ENCODE data around the gene TWIST2. TPM values are rescaled to one million over a fixed set of nuclear protein-coding genes. Genes with fewer than 3 reads are reported as not detected.
A peak's percentile ranks its signal among the peaks of the same experiment; 100 is the strongest.

Gene TWIST2
- polyA plus RNA-seq, 1 donor from 2014 or later = not detected

- Mint-ChIP-seq H3K9me3 (no peaks in the 10 kb centered on the region), H3K4me1 (peaks cover 0 to 2% (median 0%) of the 10 kb centered on the region in 3 donors), H3K27ac (peak overlapping the region in 1 of 3 donors; percentile 62), H3K36me3 (peaks cover 3% of the 10 kb centered on the region), H3K4me3 (no peak overlapping the region), H3K27me3 (peaks cover 2% of the 10 kb centered on the region)
Observed at GRCh38 chr2:238913931-238914647, 66.2 kb downstream of the TWIST2 start.

DNA sequence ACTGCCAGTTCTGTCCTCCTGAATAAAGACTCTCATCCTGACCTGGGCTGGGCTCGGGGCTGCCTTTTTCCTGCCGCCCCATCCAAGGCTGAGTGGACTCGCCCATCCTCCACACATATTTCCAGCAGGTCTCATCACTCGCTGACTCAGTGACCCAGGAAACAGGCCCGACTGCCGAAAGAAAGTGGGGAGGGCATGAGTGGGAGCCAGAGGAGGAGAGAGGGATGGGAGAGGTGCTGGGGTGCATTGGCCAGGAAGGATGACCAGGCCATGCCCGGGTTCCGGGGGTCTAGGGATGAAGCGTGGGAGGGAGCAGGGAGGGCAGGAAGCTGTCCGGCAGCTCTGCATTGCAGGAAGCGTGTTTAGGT is 66.7 kb downstream of the TWIST2 start:
- H3K4me3 Mint-ChIP-seq = no peak overlapping the region
- H3K27ac Mint-ChIP-seq = peak overlapping the region in 1 of 3 donors; percentile 62
- peaks cover 2% of the 10 kb centered on the region for H3K27me3 Mint-ChIP-seq
- no peaks in the 10 kb centered on the region for H3K9me3 Mint-ChIP-seq
- peaks cover 3% of the 10 kb centered on the region for H3K36me3 Mint-ChIP-seq
- H3K4me1 Mint-ChIP-seq = peaks cover 0 to 2% (median 0%) of the 10 kb centered on the region in 3 donors

DNA sequence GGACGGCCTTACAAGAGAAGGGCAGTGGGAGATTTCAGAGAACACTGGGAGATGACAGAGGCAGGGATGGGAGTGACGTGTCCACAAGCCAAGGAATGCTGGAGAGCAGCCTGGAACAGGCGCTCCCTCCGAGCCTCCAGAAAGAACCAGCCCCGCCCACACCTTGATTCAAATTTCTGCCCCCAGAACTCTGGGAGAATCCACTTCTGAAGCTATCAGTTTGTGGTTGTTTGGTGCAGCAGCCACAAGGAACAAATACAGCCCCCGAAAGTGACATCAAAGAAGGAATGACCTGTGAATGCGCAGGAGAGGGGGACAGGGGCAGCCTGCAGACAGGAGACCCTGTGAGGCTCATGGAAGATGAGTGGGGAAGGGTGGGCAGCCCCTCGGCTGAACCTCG is 67.3 kb downstream of the TWIST2 start:
- H3K27me3 Mint-ChIP-seq = peaks cover 2% of the 10 kb centered on the region
- no peaks in the 10 kb centered on the region for H3K9me3 Mint-ChIP-seq
- no peak overlapping the region for H3K27ac Mint-ChIP-seq
- H3K4me1 Mint-ChIP-seq = peaks cover 0 to 2% (median 0%) of the 10 kb centered on the region in 3 donors
- H3K4me3 Mint-ChIP-seq = no peak overlapping the region
- peaks cover 3% of the 10 kb centered on the region for H3K36me3 Mint-ChIP-seq

DNA sequence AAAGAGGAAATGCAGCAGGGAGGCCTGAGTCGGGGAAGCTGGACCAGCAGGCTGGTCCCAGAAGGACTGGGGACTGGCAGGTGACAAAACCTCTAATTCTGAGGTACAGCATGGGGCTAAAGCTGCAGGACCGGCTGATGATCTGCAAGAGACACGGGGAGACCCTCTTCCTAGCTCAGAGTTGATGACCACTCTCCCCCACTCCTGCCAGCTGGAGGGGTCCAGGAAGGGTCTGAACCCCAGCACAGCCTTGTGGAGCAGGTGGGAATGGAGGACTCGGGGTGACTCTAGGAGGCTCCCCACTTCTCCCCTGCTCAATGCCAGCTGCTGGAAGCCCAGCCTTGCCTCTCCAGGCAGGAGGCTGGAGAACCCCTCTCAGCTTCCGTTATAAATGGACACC is 67.7 kb downstream of the TWIST2 start:
- Mint-ChIP-seq H3K27ac (no peak overlapping the region), H3K27me3 (peaks cover 2% of the 10 kb centered on the region), H3K4me1 (peaks cover 0 to 2% (median 0%) of the 10 kb centered on the region in 3 donors), H3K36me3 (peaks cover 3% of the 10 kb centered on the region), H3K9me3 (no peaks in the 10 kb centered on the region), H3K4me3 (no peak overlapping the region)

- Mint-ChIP-seq H3K27me3 (peaks cover 5% of the 10 kb centered on the region), H3K4me1 (peaks cover 0 to 2% (median 0%) of the 10 kb centered on the region in 3 donors), H3K36me3 (peaks cover 3% of the 10 kb centered on the region), H3K4me3 (peak overlapping the region in 1 of 4 donors; percentile 87), H3K9me3 (no peaks in the 10 kb centered on the region), H3K27ac (peak overlapping the region in 1 of 3 donors; percentile 13)
Observed at GRCh38 chr2:238916176-238916874, 68.4 kb downstream of the TWIST2 start.

- no peaks in the 10 kb centered on the region for H3K9me3 Mint-ChIP-seq
- H3K27ac Mint-ChIP-seq = no peak overlapping the region
- peaks cover 5% of the 10 kb centered on the region for H3K27me3 Mint-ChIP-seq
- H3K4me3 Mint-ChIP-seq = no peak overlapping the region
- H3K4me1 Mint-ChIP-seq = no peaks in the 10 kb centered on the region
- peaks cover 3% of the 10 kb centered on the region for H3K36me3 Mint-ChIP-seq
Observed at GRCh38 chr2:238916875-238917590, 69.1 kb downstream of the TWIST2 start.

DNA sequence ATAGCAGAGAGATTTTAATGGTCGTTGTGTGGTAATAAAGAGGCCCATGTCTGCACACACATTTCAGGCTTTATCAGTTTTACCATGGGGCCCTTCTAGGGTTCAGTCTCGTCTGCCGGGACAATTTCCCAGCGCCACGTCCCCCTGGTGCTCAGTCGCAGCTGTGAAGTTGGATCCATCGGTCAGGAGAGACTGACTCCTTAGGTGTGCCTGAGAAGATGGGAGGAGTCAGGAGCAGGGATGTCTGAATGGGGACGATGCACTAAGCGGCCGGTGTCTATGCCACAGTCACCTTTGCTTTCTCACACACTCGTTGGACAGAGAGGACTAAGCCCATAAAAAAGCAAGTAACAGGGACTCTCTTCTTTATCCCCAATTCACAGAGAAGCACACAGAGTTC is 71.4 kb downstream of the TWIST2 start:
- H3K27me3 Mint-ChIP-seq = peaks cover 9% of the 10 kb centered on the region
- H3K4me3 Mint-ChIP-seq = no peak overlapping the region
- H3K9me3 Mint-ChIP-seq = no peaks in the 10 kb centered on the region
- H3K36me3 Mint-ChIP-seq = peaks cover 3% of the 10 kb centered on the region
- no peaks in the 10 kb centered on the region for H3K4me1 Mint-ChIP-seq
- no peak overlapping the region for H3K27ac Mint-ChIP-seq

DNA sequence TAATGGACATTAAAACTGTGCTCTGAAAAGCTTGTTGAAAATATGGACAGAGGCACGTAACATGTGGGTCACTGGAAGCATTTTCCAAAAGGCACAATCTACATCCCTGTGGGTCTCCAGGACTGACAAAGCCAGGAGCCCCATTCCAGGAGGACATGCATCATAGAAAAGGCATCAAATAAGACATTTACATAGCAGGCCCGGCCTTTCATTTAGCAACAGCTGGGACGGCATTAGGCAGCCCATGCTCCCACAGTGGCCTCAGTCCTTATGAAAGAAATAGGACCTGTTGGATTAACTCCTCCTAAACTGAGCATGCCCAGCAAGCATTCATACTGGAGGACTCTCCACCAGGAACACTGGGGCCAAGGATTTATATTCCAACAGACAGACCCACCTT is 72.2 kb downstream of the TWIST2 start:
- Mint-ChIP-seq H3K9me3 (no peaks in the 10 kb centered on the region), H3K36me3 (peaks cover 3% of the 10 kb centered on the region)

GRCh38 chr2:238920601-238921001 is 72.7 kb downstream of the TWIST2 start:
- H3K4me3 Mint-ChIP-seq = peak overlapping the region in 1 of 4 donors; percentile 62
- no peaks in the 10 kb centered on the region for H3K9me3 Mint-ChIP-seq
- H3K4me1 Mint-ChIP-seq = no peaks in the 10 kb centered on the region

More for the DNA sequence above, 72.2 kb downstream of the TWIST2 start:
- Mint-ChIP-seq H3K4me1 (no peaks in the 10 kb centered on the region), H3K4me3 (no peak overlapping the region), H3K27me3 (peaks cover 9% of the 10 kb centered on the region), H3K27ac (no peak overlapping the region)

DNA sequence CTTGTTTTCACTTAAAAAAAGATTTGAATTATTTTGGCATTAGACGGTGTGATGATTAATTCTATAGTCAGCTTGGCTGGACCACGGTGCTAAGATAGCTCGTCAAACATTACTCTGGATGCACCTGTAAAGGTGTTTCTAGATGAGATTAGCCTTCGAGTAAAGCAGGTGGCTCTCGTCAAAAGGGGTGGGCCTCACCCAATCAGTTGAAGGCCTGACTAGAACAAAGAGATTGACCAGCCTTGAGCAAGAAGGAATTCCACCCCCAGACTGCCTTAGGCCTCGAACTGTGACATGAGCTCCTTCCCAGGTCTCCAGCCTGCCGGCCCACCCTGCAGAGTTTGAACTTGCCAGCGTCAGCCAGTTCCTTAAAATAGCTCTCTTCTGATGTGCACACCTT is 73.4 kb downstream of the TWIST2 start:
- Mint-ChIP-seq H3K27me3 (peaks cover 7% of the 10 kb centered on the region), H3K4me3 (no peak overlapping the region), H3K27ac (no peak overlapping the region), H3K9me3 (no peaks in the 10 kb centered on the region), H3K4me1 (no peaks in the 10 kb centered on the region), H3K36me3 (no peaks in the 10 kb centered on the region)

More at GRCh38 chr2:238920601-238921001, 72.7 kb downstream of the TWIST2 start:
- no peak overlapping the region for H3K27ac Mint-ChIP-seq
- peaks cover 3% of the 10 kb centered on the region for H3K36me3 Mint-ChIP-seq
- H3K27me3 Mint-ChIP-seq = peaks cover 7% of the 10 kb centered on the region

- Mint-ChIP-seq H3K4me1 (no peaks in the 10 kb centered on the region), H3K27me3 (peaks cover 7% of the 10 kb centered on the region), H3K27ac (no peak overlapping the region), H3K36me3 (no peaks in the 10 kb centered on the region), H3K4me3 (no peak overlapping the region), H3K9me3 (no peaks in the 10 kb centered on the region)
Observed at GRCh38 chr2:238921681-238922319, 73.9 kb downstream of the TWIST2 start.

GRCh38 chr2:238922435-238922834 is 74.5 kb downstream of the TWIST2 start:
- H3K4me3 Mint-ChIP-seq = no peak overlapping the region
- H3K27ac Mint-ChIP-seq = peak overlapping the region in 1 of 3 donors; percentile 52
- peaks cover 8% of the 10 kb centered on the region for H3K27me3 Mint-ChIP-seq
- H3K36me3 Mint-ChIP-seq = no peaks in the 10 kb centered on the region
- no peaks in the 10 kb centered on the region for H3K4me1 Mint-ChIP-seq
- no peaks in the 10 kb centered on the region for H3K9me3 Mint-ChIP-seq

DNA sequence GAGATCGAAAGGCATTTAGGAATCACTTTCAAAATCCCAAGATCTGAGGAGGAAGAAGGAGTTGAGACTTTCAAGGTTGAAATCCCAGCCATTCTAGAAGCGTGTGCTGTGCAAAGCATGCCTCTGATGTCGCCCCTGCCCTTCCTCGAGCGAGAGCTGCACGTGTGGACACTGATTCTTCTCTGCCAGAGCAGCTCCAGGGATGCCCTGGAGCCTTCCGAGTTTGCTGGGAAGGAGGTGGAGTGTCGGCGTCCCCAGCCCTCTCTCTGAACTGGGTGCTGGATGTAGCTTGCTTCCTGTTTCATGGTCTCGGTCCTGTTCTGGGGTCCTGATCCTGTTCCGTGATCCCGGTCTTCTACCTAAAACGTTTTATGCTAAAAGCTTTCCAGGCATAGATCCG is 76.1 kb downstream of the TWIST2 start:
- Mint-ChIP-seq H3K27me3 (peaks cover 8% of the 10 kb centered on the region), H3K4me3 (no peak overlapping the region), H3K27ac (no peak overlapping the region)

DNA sequence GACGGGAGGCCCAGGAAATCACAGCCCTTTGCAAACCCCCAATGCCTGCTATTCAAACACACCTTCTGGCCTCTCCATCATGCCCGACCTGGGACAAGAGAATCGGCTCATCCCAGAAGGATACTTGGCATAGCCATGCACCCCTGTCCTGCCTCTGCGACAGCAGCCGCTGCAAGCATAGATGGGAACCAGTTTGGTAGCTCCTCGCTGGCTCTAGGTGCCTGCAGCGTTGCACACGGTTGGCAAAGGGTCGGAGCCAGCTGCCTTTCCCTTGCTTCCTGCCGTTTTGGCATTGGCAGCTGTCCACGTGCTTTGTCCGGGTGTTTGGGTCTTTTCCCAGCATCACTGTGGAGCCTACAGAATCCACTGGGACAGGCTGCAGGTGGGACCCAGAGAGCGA is 76.9 kb downstream of the TWIST2 start:
- Mint-ChIP-seq H3K4me3 (no peak overlapping the region), H3K27me3 (peaks cover 13% of the 10 kb centered on the region), H3K4me1 (no peaks in the 10 kb centered on the region), H3K27ac (no peak overlapping the region), H3K36me3 (no peaks in the 10 kb centered on the region), H3K9me3 (no peaks in the 10 kb centered on the region)

More for the DNA sequence above, 76.1 kb downstream of the TWIST2 start:
- no peaks in the 10 kb centered on the region for H3K36me3 Mint-ChIP-seq
- H3K9me3 Mint-ChIP-seq = no peaks in the 10 kb centered on the region
- no peaks in the 10 kb centered on the region for H3K4me1 Mint-ChIP-seq

DNA sequence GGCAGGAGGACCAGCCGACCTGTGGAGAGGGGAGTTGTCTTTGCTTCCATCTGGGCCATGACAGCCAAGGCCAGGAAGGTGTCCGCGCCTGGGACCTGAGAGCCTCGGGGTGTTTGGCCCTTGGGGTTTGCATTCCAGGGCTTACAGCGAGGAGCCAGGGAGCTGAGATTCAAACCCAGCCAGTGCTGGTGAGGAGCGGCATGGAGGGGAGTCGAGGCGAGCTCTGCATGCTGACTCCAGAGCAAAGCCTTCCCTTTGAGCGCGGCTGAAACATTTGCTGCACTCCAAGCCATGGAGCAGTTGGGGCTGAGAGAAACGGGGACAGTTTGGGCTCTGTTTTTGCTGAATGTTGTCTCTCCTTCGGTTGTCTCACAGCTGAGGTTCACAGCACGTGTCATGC is 77.4 kb downstream of the TWIST2 start:
- Mint-ChIP-seq H3K36me3 (no peaks in the 10 kb centered on the region), H3K4me3 (no peak overlapping the region), H3K4me1 (no peaks in the 10 kb centered on the region), H3K27me3 (peaks cover 13% of the 10 kb centered on the region), H3K9me3 (no peaks in the 10 kb centered on the region), H3K27ac (no peak overlapping the region)

Data from IgD-negative memory B cell (primary cell).